GM12878 (cell line): ENCODE measurements around the gene TRABD2B. TPM values are rescaled to one million over a fixed set of nuclear protein-coding genes. Genes with fewer than 3 reads are reported as not detected.

Experiments used
- ATAC-seq: fragments of 200-7000 bp; cut with Tn5 transposase; 3 replicates; pipeline ENCODE4 v1.9.1; 2020; ENCODE audit warnings: mild to moderate bottlenecking, moderate library complexity
- BruUV-seq: library from RNA; stranded (reverse); fragments of 400-500 nt; replicated peaks from 2 replicates; lab custom pipeline; 2021; lab: Mats Ljungman, UMichigan
- CTCF ChIA-PET: fragments of 300-600 bp; sonication (Branson Sonifier 250); formaldehyde crosslinking; extraction: SDS; loops from one replicate; lab custom pipeline; 2021; ENCODE audit warnings: inconsistent platforms; lab: Yijun Ruan, JAX
- POLR2A ChIA-PET: fragments of 350-600 bp; formaldehyde crosslinking; extraction: SDS; loops from one replicate; lab custom pipeline; 2021; ENCODE audit warnings: inconsistent platforms; lab: Charles Lee
- RAD21 ChIA-PET: fragments of 300-600 bp; sonication (Branson Sonifier 250); formaldehyde crosslinking; loops from one replicate; lab custom pipeline; 2023; ENCODE audit warnings: antibody characterized with exemption; ENCODE audit not compliant: unreplicated experiment; lab: Charles Lee
- SMC1A ChIA-PET: fragments of 300-600 bp; sonication (Branson Sonifier 250); formaldehyde crosslinking; loops from one replicate; lab custom pipeline; 2023; ENCODE audit not compliant: unreplicated experiment, uncharacterized antibody; lab: Charles Lee
- DNase-seq: peaks from one replicate; pipeline ENCODE4 v3.0.0-alpha.2; 2011; ENCODE audit warnings: low read depth, low spot score
- FAIRE-seq: peaks from 3 replicates; lab custom pipeline; 2011; peaks lifted over from hg19 to GRCh38; lab: Jason Lieb, UNC
- H2AFZ ChIP-seq: 2 replicates; pipeline ENCODE4 v1.6.0; 2011; ENCODE audit warnings: low read depth, low read length, control low read depth; ENCODE audit not compliant: control insufficient read depth
- H3K27ac ChIP-seq: 2 replicates; pipeline ENCODE4 v1.5.1; 2011; ENCODE audit warnings: control low read depth; ENCODE audit not compliant: control insufficient read depth, insufficient read depth
- H3K27me3 ChIP-seq, 2 experiments: replicated peaks in 1 of 2; 2 replicates each; pipeline versions ENCODE4 v1.6.0 to v1.6.1; 2011; ENCODE audit warnings: low read length in 1 of 2; ENCODE audit not compliant: control insufficient read depth in 2 of 2, insufficient read depth in 2 of 2
- H3K36me3 ChIP-seq, 2 experiments: 2 replicates each; pipeline ENCODE4 v1.5.1; 2011; ENCODE audit warnings: low read length in 1 of 2; ENCODE audit not compliant: control insufficient read depth in 2 of 2, insufficient read depth in 2 of 2
- H3K4me1 ChIP-seq: 2 replicates; pipeline ENCODE4 v1.6.1; 2011; ENCODE audit warnings: mild to moderate bottlenecking, low read length, moderate library complexity, mixed read lengths; ENCODE audit not compliant: control insufficient read depth, insufficient read depth
- H3K4me2 ChIP-seq: 2 replicates; pipeline ENCODE4 v1.6.0; 2011; ENCODE audit warnings: control low read depth; ENCODE audit not compliant: control insufficient read depth, insufficient read depth
- H3K4me3 ChIP-seq: fragments of 200-600 bp; sonication (generic); 2 replicates; pipeline ENCODE4 v1.5.1; 2016
- H3K79me2 ChIP-seq: 2 replicates; pipeline ENCODE4 v1.6.0; 2011; ENCODE audit warnings: low read length; ENCODE audit not compliant: control insufficient read depth, insufficient read depth
- H3K9ac ChIP-seq: 2 replicates; pipeline ENCODE4 v1.8.0; 2011; ENCODE audit warnings: low read length, control low read depth, mixed read lengths; ENCODE audit not compliant: control insufficient read depth, insufficient read depth
- H3K9me3 ChIP-seq: replicated peaks from 3 replicates; pipeline ENCODE4 v1.5.1; 2011; ENCODE audit warnings: mild to moderate bottlenecking, low read length; ENCODE audit not compliant: control insufficient read depth, insufficient read depth
- H4K20me1 ChIP-seq: 2 replicates; pipeline ENCODE4 v1.6.0; 2011; ENCODE audit not compliant: control insufficient read depth, insufficient read depth
- BCLAF1 ChIP-seq: fragments of 450-650 bp; IDR thresholded peaks from 2 replicates; pipeline ENCODE4 v1.6.1; 2017; ENCODE audit warnings: antibody characterized with exemption, mild to moderate bottlenecking, moderate library complexity
- CEBPB ChIP-seq, 2 experiments: fragments of 150-350 bp in 1 of 2; IDR thresholded peaks; 2 replicates each; pipeline ENCODE4 v1.6.1; 2012 to 2014; ENCODE audit warnings: low read depth in 2 of 2, low read length in 2 of 2, borderline replicate concordance in 1 of 2, inconsistent platforms in 1 of 2
- E2F4 ChIP-seq: IDR thresholded peaks from 2 replicates; pipeline ENCODE4 v1.6.1; 2012; ENCODE audit warnings: low read depth, low read length, improper control_type of control experiment
- MEF2B ChIP-seq: fragments of 450-650 bp; IDR thresholded peaks from 2 replicates; pipeline ENCODE4 v1.6.1; 2018; ENCODE audit warnings: mild to moderate bottlenecking, moderate library complexity; ENCODE audit not compliant: partially characterized antibody, poor library complexity, severe bottlenecking
- REST ChIP-seq: IDR thresholded peaks from 2 replicates; pipeline ENCODE4 v1.6.1; 2012; ENCODE audit warnings: mild to moderate bottlenecking, low read depth, low read length
- SUZ12 ChIP-seq: fragments of 200-600 bp; sonication (generic); IDR thresholded peaks from one replicate; pipeline ENCODE4 v1.6.1; 2018; ENCODE audit warnings: antibody characterized with exemption, mild to moderate bottlenecking; ENCODE audit not compliant: unreplicated experiment
- TAF1 ChIP-seq: IDR thresholded peaks from 2 replicates; pipeline ENCODE4 v1.6.1; 2011; ENCODE audit warnings: mild to moderate bottlenecking, low read depth, low read length, borderline replicate concordance
- WGBS: methylation state at CpG from one replicate; pipeline ENCODE4 v1.1.6; 2016; ENCODE audit warnings: low lambda C conversion rate; ENCODE audit not compliant: insufficient replicate concordance, insufficient coverage; ENCODE audit errors: missing lambda C conversion rate; 5-methylcytosine and 5-hydroxymethylcytosine counted together
- in situ Hi-C: fragments of 300-500 bp; cut with MboI; formaldehyde crosslinking; loops from 9 replicates; pipeline ENCODE4 v1.14.3; 2018; ENCODE audit warnings: mixed read lengths
- intact Hi-C: fragments of 100-400 bp; cut with micrococcal nuclease; formaldehyde crosslinking; loops from one replicate; pipeline ENCODE4 v1.14.2; 2022; ENCODE audit not compliant: unreplicated experiment
- polyA plus RNA-seq, 11 experiments: library from polyadenylated mRNA; depleted of rRNA in 4 of 11; unstranded in 6 of 11; stranded (reverse) in 5 of 11; fragments of >200 nt; fragmentation: Nextera tagmentation in 4 of 11; fragmentation: Illumina TruSeq in 1 of 11; extraction: Ambion mirVana in 4 of 11; extraction: Trizol in 1 of 11; gene quantifications; 1 replicate in 1 of 11; 2 replicates in 10 of 11; pipeline versions ENCODE4 v1.2.1 to v1.2.3, GENCODE V29; 2011 to 2016; ENCODE audit warnings: inconsistent platforms in 2 of 11, missing spikeins in 2 of 11, low read depth in 1 of 11
- total RNA-seq, 4 experiments: library from RNA; depleted of rRNA in 3 of 4; stranded (reverse); fragments of >200 nt in 3 of 4; fragmentation: Illumina TruSeq in 1 of 4; extraction: Trizol in 1 of 4; gene quantifications; 2 replicates each; pipeline versions ENCODE4 v1.2.1 to v1.2.3, GENCODE V29; 2013 to 2021

Gene TRABD2B
- total and polyA plus RNA-seq, 10 of the 15 experiments (the other 5 are each of a cell fraction or from before 2014, with no cell fraction given), result not detected

- POLR2A ChIA-PET, result no interaction called here
Measured at GRCh38 chr1:47732489-47732888, 264.7 kb downstream of the TRABD2B start.

More at GRCh38 chr1:47732489-47732888, 264.7 kb downstream of the TRABD2B start:
- intact Hi-C loops, result loop anchor here (10.0 kb wide), 1 partner anchor 332 kb away; no protein-coding TSS in a partner anchor
- H3K9ac ChIP-seq, result no peak overlapping the region
- no peak for FAIRE-seq
- SMC1A ChIA-PET, result interaction anchor here (0.9 kb wide), 1 partner anchor 10 kb away, joined by 3 read pairs; no protein-coding TSS in a partner anchor
- in situ Hi-C loops, result no loop called here
- H3K27ac ChIP-seq, result no peak overlapping the region
- H4K20me1 ChIP-seq, result no peaks in the 10 kb centered on the region
- no peaks in the 10 kb centered on the region for H3K4me1 ChIP-seq
- H3K79me2 ChIP-seq, result no peaks in the 10 kb centered on the region
- DNase-seq, result no peak
- no peaks in the 10 kb centered on the region for H3K9me3 ChIP-seq
- no peak overlapping the region for H2AFZ ChIP-seq
- CTCF ChIA-PET, result no interaction called here
- no peak for ATAC-seq
- RAD21 ChIA-PET, result no interaction called here
- no peak overlapping the region for H3K4me3 ChIP-seq
- H3K36me3 ChIP-seq, result no peaks in the 10 kb centered on the region
- BruUV-seq, result no TSS peak
- WGBS, result 23% methylated on average over 4 of the region's 4 CpGs
- peaks cover 2 to 3% of the 10 kb centered on the region in 2 experiments; a peak in 1 of 4 replicates for H3K27me3 ChIP-seq
- H3K4me2 ChIP-seq, result no peak overlapping the region
- TF ChIP-seq SUZ12, result no peak
- no peak for TF ChIP-seq TAF1
- TF ChIP-seq BCLAF1, result no peak
- TF ChIP-seq CEBPB (IDR thresholded peaks at IDR 0.05; ENCODE audit: borderline replicate concordance in 1 of 2, low read depth in 2 of 2, low read length in 2 of 2), result no peak
- TF ChIP-seq E2F4, result no peak
- no peak for TF ChIP-seq REST
- no peak for TF ChIP-seq MEF2B
